KG1 (cell line): ENCODE results near the gene LUC7L3.
"Not testable (repeated sequence)": the region's sequence is repeated elsewhere in the genome, so short reads cannot be mapped to it uniquely, and the experiment has no call there.

ENCODE experiments used
- DNase-seq: peaks from one replicate; lab custom pipeline; 2025; lab: John Stamatoyannopoulos, UW

The LUC7L3 gene

DNA sequence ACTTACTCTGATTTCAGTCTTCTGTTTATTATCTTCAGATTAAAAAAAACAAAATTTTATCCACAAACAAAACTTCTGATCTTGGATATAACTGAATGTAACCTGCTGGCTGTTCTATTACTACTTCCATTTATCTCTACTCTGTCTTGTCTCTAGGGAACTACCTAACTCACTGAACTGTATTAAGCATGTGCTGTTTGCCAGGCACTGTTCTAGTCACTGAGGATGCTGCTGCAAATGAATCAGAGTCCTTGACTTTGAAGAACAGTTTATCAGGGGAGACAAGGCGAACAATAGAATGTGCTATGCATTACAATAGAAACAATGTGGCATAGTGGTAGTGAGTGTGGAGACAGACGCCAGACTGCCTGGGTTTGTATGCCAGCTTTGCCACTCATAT is 9.4 kb upstream of the LUC7L3 start:
- no peak for DNase-seq

- DNase-seq, result no peak
Observed at GRCh38 chr17:50710650-50711049, 8.8 kb upstream of the LUC7L3 start.

DNA sequence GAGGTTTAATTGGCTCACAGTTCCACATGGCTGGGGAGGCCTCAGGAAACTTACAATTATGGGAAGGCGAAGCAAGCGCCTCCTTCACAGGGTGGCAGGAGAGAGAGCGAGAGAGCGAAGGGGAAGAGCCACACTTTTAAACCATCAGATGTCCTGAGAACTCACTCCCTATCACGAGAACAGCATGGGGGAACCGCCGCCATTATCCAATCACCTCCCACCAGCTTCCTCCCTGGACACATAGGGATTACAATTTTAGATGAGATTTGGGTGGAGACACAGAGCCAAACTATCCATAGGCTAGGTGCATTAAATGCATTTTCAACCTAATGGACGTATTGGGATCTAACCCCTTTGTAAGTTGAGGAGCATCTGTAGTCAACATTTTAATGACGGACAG is 6.8 kb upstream of the LUC7L3 start:
- no peak for DNase-seq

GRCh38 chr17:50715471-50715870 is 3.9 kb upstream of the LUC7L3 start:
- no peak for DNase-seq

DNA sequence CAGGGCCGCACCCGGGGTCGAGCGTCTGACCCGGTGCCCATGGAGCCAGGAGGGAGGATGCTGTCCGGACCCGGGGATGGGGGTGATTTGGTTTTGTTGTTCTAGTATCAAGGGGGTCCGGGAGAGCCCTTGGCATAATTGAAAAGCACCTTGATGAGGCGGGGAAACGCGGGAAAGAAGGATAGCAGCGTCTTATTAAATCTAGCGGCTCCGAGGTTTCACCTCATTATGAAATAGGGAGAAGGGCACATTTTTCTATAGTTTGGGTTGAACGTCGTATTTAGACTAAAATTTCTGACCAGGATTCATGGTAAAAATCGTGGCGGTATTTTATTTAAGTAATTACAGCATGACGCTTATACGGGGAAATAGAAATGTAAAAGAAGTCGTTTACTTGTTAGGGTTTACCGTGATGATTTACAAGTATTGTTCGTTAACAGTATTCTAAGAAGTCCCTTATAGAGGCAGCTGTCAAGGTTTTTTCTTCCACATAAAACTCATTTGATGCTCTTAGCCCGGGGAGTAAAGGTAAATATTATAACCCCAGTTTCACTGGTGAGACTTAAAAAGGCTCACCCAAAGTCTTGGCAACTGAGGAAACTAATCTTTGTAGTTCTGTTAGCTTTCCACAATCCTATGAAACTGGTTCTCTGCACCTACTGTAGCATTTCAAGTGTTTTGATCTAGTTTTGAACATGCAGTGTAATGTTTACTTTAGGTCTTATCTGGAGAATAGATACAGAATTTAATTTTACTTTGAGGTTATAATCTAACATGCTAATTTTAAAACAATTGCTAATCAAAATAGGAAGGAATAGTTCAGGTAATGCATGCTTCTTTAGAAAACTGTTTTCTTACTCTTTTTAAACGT is 756 bp downstream of the LUC7L3 start:
- no peak for DNase-seq

- DNase-seq, result no peak
Observed at GRCh38 chr17:50721194-50722010, 2.0 kb downstream of the LUC7L3 start.

DNA sequence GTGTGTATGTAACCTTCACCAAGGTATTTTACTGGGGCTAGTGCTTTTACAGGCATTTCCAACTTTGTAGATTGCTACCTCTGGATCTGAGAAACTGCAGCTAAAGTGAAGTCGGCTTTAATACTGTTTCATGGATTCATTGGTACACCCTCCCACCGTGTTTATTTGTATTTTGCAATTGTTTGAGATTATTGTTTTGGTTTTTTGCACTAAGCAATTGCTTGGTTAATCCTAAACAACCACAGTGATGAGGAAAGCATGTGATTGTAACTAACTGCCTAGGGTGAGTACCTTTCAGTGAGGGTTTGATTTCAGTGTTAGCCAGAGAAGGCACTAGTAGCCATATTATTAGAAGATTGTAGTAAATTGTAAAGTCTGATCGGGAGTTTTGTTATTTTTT is 3.3 kb downstream of the LUC7L3 start:
- DNase-seq, result no peak

DNA sequence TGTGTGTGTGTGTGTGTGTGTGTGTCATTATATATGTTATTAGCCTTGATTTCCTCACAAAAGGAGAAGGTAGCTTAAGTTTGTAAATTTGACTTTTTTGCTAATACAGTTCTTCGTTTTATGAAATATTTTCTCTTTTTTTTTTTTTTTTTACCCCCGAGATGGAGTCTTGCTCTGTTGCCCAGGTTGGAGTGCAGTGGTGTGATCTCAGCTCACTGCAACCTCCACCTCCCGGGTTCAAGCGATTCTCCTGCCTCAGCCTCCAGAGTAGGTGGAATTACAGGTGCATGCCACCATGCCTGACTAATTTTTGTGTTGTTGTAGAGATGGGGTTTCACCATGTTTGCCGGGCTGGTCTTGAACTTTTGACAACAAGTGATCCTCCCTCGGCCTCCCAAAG is 5.2 kb downstream of the LUC7L3 start:
- not testable (repeated sequence) for DNase-seq

DNA sequence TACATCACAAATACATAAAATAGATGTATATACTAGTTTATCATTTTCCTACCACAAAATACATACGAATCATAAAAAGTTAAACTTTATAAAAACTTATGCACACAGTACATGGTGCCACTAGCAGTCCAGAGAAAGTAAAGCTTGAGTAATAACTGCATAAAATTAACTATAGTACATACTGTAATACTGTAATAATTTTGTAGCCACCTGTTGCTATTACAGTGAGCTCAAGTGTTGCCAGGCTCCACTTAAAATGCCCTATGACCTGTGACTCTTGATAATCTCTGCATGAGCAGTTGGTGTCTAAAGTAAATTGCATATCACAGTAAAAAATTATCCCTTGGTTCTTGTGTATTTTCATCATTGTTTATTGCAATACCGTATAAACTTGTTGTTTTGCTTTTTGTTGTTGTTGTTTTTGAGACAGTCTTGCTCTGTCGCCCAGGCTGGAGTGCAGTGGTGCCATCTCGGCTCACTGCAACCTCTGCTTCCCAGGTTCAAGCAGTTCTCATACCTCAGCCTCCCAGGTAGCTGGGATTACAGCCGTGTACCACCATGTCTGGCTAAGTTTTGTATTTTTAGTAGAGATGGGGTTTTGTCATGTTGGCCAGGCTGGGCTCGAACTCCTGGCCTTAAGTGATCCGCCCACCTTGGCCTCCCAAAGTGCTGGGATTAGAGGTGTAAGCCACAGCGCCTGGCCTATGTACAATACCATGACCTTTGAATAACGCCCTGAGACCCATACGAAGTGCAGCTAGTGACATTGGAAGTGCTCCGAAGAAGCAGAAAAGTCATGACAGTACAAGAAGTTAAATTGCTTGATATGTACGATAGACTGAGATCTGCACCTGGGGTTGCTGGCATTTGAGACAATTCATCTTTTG is 6.6 kb downstream of the LUC7L3 start:
- no peak for DNase-seq

- DNase-seq, result no peak
Observed at GRCh38 chr17:50728112-50728429, 8.7 kb downstream of the LUC7L3 start.

GRCh38 chr17:50728881-50729765 is 9.7 kb downstream of the LUC7L3 start:
- no peak for DNase-seq

DNA sequence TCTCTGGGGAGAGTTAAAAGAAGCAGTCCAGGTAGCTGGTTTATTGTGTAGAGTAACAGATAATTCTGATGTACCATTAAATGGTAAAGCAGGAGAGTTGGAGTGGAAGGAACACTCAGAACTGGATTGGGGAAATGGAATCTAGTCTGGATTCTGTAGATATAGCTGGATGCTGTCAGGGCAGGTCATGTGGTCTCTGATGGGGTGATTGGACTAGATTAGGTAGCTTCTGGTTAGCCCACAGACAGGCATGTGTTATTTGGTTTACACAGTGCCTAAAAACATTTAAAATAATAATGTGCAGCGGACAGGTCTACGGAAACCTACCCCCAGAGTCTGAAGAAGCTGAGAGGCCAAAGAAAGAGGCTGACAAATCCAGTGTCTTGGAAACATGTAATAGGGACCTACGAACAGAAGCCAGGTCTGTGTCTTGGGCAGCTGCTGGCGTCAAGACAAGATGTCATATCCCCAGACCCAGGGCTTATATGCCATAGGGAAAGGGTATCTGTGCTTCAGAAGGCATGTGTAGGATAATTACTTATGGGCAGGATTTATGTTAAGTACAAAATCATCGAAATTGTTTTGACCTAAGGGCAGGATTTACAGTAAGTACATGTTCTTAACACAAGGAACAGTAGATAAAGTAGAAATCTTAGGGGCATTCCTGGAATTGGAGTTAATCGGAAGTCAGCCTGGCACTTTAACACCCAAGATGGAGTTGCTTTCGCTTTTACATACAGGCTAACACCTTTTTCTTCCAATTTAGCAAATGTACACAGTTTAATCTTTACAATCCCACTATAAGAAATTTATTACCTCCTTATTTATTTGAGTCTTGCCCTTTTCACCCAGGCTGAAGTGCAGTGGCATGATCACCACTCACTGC is 12.4 kb downstream of the LUC7L3 start:
- no peak for DNase-seq

GRCh38 chr17:50735287-50735686 is 15.9 kb downstream of the LUC7L3 start:
- DNase-seq, result no peak

DNA sequence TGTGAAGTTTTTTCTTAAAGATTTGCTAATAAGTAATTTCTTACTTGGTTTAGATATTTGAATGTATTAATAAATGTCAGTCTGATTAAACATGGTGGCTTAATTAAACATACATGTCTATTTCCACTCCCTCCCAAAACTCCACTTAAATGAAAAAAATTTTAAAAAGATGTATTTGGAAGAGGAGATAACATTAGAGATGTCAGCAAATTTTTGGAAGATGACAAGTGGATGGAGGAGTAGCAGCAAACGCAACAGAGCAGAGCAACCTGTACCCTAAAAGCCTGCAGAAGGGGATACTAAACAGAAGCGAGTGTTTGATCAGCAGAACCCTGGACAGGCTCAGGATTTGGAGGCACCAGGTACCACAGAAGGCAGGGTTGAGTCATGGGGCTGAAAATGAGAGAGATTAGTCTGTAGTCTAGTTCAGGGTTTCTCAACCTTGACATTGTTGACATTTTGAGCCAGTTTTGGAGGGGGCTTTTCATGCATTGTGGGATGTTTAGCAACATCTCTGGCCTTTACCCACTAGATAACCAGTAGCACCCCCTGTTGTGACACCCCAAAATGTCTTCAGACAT is 17.8 kb downstream of the LUC7L3 start:
- DNase-seq, result no peak

- no peak for DNase-seq
Observed at GRCh38 chr17:50739098-50739497, 19.7 kb downstream of the LUC7L3 start.

DNA sequence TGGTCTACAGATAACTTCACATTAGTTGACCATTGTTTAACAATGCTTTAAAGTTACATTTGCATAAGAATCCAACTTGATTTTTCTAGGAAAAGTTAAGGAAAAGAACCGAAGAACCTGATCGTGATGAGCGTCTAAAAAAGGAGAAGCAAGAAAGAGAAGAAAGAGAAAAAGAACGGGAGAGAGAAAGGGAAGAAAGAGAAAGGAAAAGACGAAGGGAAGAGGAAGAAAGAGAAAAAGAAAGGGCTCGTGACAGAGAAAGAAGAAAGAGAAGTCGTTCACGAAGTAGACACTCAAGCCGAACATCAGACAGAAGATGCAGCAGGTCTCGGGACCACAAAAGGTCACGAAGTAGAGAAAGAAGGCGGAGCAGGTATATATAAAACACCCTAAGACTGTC is 26.2 kb downstream of the LUC7L3 start:
- no peak for DNase-seq

GRCh38 chr17:50749245-50749644 is 29.8 kb downstream of the LUC7L3 start:
- DNase-seq, result no peak

- DNase-seq, result no peak
Observed at GRCh38 chr17:50754521-50754920, 35.1 kb downstream of the LUC7L3 start.

DNA sequence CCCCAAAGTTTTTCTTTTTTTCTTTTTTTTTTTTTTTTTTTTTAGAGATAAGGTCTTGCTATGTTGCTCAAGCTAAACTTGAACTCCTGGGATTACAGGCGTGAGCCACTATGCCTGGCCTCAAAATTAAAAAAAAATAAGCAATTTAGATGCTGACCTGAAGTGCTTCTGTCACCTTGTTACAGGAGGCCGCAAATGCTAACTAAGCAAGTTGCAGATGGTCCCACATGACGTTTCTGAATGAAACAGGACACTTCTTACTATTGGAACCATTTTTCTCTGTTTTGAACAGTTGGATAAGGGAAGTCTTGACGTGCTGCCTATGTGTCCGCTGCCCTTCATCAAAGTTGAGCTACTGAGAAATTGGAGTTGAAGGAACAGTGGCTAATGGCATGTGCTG is 39.1 kb downstream of the LUC7L3 start:
- no peak for DNase-seq

DNA sequence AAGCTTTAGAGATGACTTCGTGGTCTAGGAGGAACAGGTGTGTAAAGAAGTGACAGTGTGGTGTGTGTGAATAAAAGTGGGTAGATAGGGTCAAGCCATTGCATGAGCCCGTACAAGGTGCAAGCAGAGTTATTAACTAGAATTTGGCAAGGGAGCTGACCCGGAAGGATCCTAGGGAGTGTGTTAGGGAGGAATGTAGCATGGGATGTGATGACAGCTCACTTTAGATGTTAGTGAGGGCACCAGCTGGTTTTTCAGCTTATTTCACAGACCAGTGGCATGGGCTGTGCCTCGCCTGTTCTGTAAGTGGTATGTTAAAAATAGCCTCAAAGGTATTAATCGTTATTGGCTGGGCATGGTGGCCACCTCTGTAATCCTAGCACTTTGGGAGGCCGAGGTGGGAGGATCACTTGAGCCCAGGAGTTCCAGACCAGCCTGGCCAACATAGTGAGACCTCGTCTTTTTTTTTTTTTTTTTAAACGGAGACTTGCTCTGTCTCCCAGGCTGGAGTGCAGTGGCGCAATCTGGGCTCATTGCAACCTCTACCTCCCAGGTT is 39.7 kb downstream of the LUC7L3 start:
- DNase-seq, result no peak
